HG02938 (cell line): ENCODE data around the gene PSG6.
"Not testable (repeated sequence)": the region's sequence is repeated elsewhere in the genome, so short reads cannot be mapped to it uniquely, and the experiment has no call there.

Experiments
- ATAC-seq: cut with Tn5 transposase; IDR thresholded peaks from one replicate; pipeline ENCODE4 v1.9.1; 2021; ENCODE audit warnings: mild to moderate bottlenecking, moderate library complexity; ENCODE audit not compliant: unreplicated experiment

The PSG6 gene

GRCh38 chr19:42854745-42855144 lies 62.9 kb downstream of the PSG6 start:
- not testable (repeated sequence) for ATAC-seq

- not testable (repeated sequence) for ATAC-seq
These were observed 64.5 kb downstream of the PSG6 start for GRCh38 chr19:42853231-42853630.

GRCh38 chr19:42852821-42853220 lies 64.9 kb downstream of the PSG6 start:
- ATAC-seq = not testable (repeated sequence)
